Erythroblast (primary cell): Measurements from ENCODE around the gene ZNF688.

Experiments used
- GATA1 ChIP-seq: IDR thresholded peaks from 2 replicates; pipeline ENCODE4 v1.6.1; 2011; ENCODE audit warnings: low read depth, mild to moderate bottlenecking, control low read depth, low read length, moderate library complexity
- POLR2A ChIP-seq: IDR thresholded peaks from 2 replicates; pipeline ENCODE4 v1.6.1; 2011; ENCODE audit warnings: mild to moderate bottlenecking, low read length

DNA sequence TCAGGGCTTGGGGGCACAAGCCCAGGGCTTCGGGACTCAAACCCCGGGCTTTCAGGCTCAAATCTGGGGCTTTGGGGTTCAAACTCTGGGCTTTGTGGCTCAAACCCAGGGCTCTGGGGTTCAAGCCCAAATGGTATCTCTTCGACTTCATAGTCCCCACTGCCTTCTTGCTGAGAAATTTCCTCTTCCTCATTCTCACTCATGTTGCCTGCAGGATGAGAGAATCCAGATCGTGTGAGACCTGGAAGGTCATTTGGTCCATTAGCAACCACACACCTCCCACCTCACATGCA lies 45.7 kb downstream of the ZNF688 start:
- TF ChIP-seq POLR2A (no peak), GATA1 (no peak)
